Common myeloid progenitor, CD34-positive (primary cell): ENCODE measurements around the gene TUSC1.
"Not testable (repeated sequence)": the region's sequence is repeated elsewhere in the genome, so short reads cannot be mapped to it uniquely, and the experiment has no call there.

Experiments used
- CTCF ChIA-PET: fragments of 350-600 bp; sonication (Branson Sonifier 250); formaldehyde crosslinking; loops from one replicate; lab custom pipeline; 2021; ENCODE audit warnings: antibody characterized with exemption; lab: Charles Lee
- POLR2A ChIA-PET: fragments of 350-600 bp; sonication (Branson Sonifier 250); formaldehyde crosslinking; loops from one replicate; lab custom pipeline; 2021; ENCODE audit warnings: antibody characterized with exemption; lab: Charles Lee
- DNase-seq, 3 donors: peaks; one replicate each; pipeline versions ENCODE4 v3.0.0 to v3.0.0-alpha.2; 2013
- H3K27ac ChIP-seq, 2 experiments: 1 replicate in 1 of 2; 2 replicates in 1 of 2; pipeline ENCODE4 v1.7.0; 2013; ENCODE audit warnings: inconsistent platforms in 2 of 2, low read length in 2 of 2, mild to moderate bottlenecking in 2 of 2, low read depth in 1 of 2, moderate library complexity in 1 of 2; ENCODE audit not compliant: severe bottlenecking in 2 of 2, insufficient read depth in 1 of 2, poor library complexity in 1 of 2
- H3K27me3 ChIP-seq, 5 experiments: replicated peaks in 2 of 5; 1 replicate in 3 of 5; 2 replicates in 2 of 5; pipeline versions ENCODE4 v1.6.1 to v1.7.0; 2013; ENCODE audit warnings: low read length in 4 of 5, mild to moderate bottlenecking in 2 of 5, moderate library complexity in 2 of 5, inconsistent platforms in 1 of 5; ENCODE audit not compliant: insufficient read depth in 5 of 5, control insufficient read depth in 4 of 5
- H3K36me3 ChIP-seq, 4 experiments: 1 replicate in 2 of 4; 2 replicates in 2 of 4; pipeline versions ENCODE4 v1.6.1 to v1.7.0; 2013; ENCODE audit warnings: low read length in 3 of 4, control low read depth in 1 of 4, mild to moderate bottlenecking in 1 of 4; ENCODE audit not compliant: control insufficient read depth in 4 of 4, insufficient read depth in 4 of 4
- H3K4me1 ChIP-seq, 4 experiments: 1 replicate in 3 of 4; 2 replicates in 1 of 4; pipeline versions ENCODE4 v1.6.1 to v1.7.1; 2013; ENCODE audit warnings: low read length in 3 of 4, mild to moderate bottlenecking in 3 of 4, control low read depth in 1 of 4, inconsistent platforms in 1 of 4, moderate library complexity in 1 of 4; ENCODE audit not compliant: control insufficient read depth in 4 of 4, insufficient read depth in 4 of 4; ENCODE audit errors: control extremely low read depth in 1 of 4
- H3K4me3 ChIP-seq, 7 experiments: 1 replicate in 4 of 7; 2 replicates in 3 of 7; pipeline versions ENCODE4 v1.5.1 to v1.7.0; 2013; ENCODE audit warnings: mild to moderate bottlenecking in 7 of 7, low read length in 6 of 7, moderate library complexity in 6 of 7, inconsistent platforms in 2 of 7, low read depth in 2 of 7, control low read depth in 1 of 7; ENCODE audit not compliant: insufficient read depth in 4 of 7, control insufficient read depth in 1 of 7; ENCODE audit errors: extremely low read depth in 1 of 7
- H3K9me3 ChIP-seq, 5 experiments: 1 replicate in 4 of 5; 2 replicates in 1 of 5; pipeline versions ENCODE4 v1.6.1 to v1.7.1; 2013; ENCODE audit warnings: low read length in 4 of 5, mild to moderate bottlenecking in 2 of 5, inconsistent platforms in 1 of 5, low read depth in 1 of 5, moderate library complexity in 1 of 5; ENCODE audit not compliant: control insufficient read depth in 4 of 5, insufficient read depth in 2 of 5; ENCODE audit errors: control extremely low read depth in 1 of 5
- WGBS: methylation state at CpG from one replicate; pipeline ENCODE4 v1.1.5; 2013; ENCODE audit not compliant: insufficient coverage; 5-methylcytosine and 5-hydroxymethylcytosine counted together

Gene TUSC1

GRCh38 chr9:25702536-25702935 is 24.3 kb upstream of the TUSC1 start:
- WGBS: no CpG with 5 or more reads among the region's 3 CpGs
- POLR2A ChIA-PET: no interaction called here
- Histone ChIP-seq H3K4me1 (no peaks in the 10 kb centered on the region), H3K4me3 (no peak overlapping the region), H3K9me3 (no peaks in the 10 kb centered on the region), H3K27ac (no peak overlapping the region), H3K36me3 (no peaks in the 10 kb centered on the region), H3K27me3 (peaks cover 0 to 2% (median 0%) of the 10 kb centered on the region in 5 experiments)
- DNase-seq: no peak
- CTCF ChIA-PET: interaction anchor here (0.6 kb wide), 1 partner anchor 1172 kb away, joined by 3 read pairs; no protein-coding TSS in a partner anchor

GRCh38 chr9:25700899-25701298 is 22.7 kb upstream of the TUSC1 start:
- DNase-seq, POLR2A ChIA-PET, H3K27ac ChIP-seq, H3K4me3 ChIP-seq, CTCF ChIA-PET, H3K4me1 ChIP-seq, H3K9me3 ChIP-seq, H3K27me3 ChIP-seq, H3K36me3 ChIP-seq: not testable (repeated sequence)
- WGBS: no CpG with 5 or more reads among the region's 3 CpGs

- CTCF ChIA-PET: no interaction called here
- no peak overlapping the region for H3K27ac ChIP-seq
- POLR2A ChIA-PET: no interaction called here
- no peaks in the 10 kb centered on the region for H3K4me1 ChIP-seq
- no peak for DNase-seq
- H3K9me3 ChIP-seq: no peaks in the 10 kb centered on the region
- H3K4me3 ChIP-seq: no peak overlapping the region
- no peaks in the 10 kb centered on the region for H3K27me3 ChIP-seq
- no peaks in the 10 kb centered on the region for H3K36me3 ChIP-seq
Observed at GRCh38 chr9:25700430-25700829, 22.2 kb upstream of the TUSC1 start.

- Histone ChIP-seq H3K27ac (no peak overlapping the region), H3K4me3 (no peak overlapping the region), H3K36me3 (no peaks in the 10 kb centered on the region), H3K4me1 (no peaks in the 10 kb centered on the region), H3K9me3 (no peaks in the 10 kb centered on the region), H3K27me3 (peaks cover 0 to 4% (median 0%) of the 10 kb centered on the region in 5 experiments)
- ChIA-PET POLR2A (no interaction called here), CTCF (no interaction called here)
- no peak for DNase-seq
- no CpG with 5 or more reads among the region's 4 CpGs for WGBS
Observed at GRCh38 chr9:25691786-25692185, 13.5 kb upstream of the TUSC1 start.

GRCh38 chr9:25684321-25684720 is 6.1 kb upstream of the TUSC1 start:
- CTCF ChIA-PET: no interaction called here
- DNase-seq: no peak
- Histone ChIP-seq H3K4me1 (no peaks in the 10 kb centered on the region), H3K27me3 (peaks cover 0 to 4% (median 0%) of the 10 kb centered on the region in 5 experiments), H3K36me3 (no peaks in the 10 kb centered on the region), H3K9me3 (no peaks in the 10 kb centered on the region), H3K27ac (no peak overlapping the region), H3K4me3 (no peak overlapping the region)
- POLR2A ChIA-PET: no interaction called here

- no peaks in the 10 kb centered on the region for H3K27me3 ChIP-seq
- peaks cover 0 to 16% (median 11%) of the 10 kb centered on the region in 4 experiments for H3K4me1 ChIP-seq
- POLR2A ChIA-PET: no interaction called here
- no peaks in the 10 kb centered on the region for H3K36me3 ChIP-seq
- H3K4me3 ChIP-seq: no peak overlapping the region
- no peak for DNase-seq
- no peaks in the 10 kb centered on the region for H3K9me3 ChIP-seq
- CTCF ChIA-PET: no interaction called here
- no CpG with 5 or more reads among the region's 4 CpGs for WGBS
- H3K27ac ChIP-seq: no peak overlapping the region
Observed at GRCh38 chr9:25681266-25681665, 3.0 kb upstream of the TUSC1 start.

GRCh38 chr9:25678846-25679360 is 659 bp upstream of the TUSC1 start:
- CTCF ChIA-PET: interaction anchor here (0.6 kb wide), 1 partner anchor 1182 kb away, joined by 3 read pairs; no protein-coding TSS in a partner anchor
- peak overlapping the region in 5 of 7 experiments; percentile 68 to 86 (median 77) for H3K4me3 ChIP-seq
- peak overlapping the region in 1 of 2 experiments; percentile 29 for H3K27ac ChIP-seq
- no peaks in the 10 kb centered on the region for H3K9me3 ChIP-seq
- H3K27me3 ChIP-seq: no peaks in the 10 kb centered on the region
- POLR2A ChIA-PET: no interaction called here
- H3K36me3 ChIP-seq: no peaks in the 10 kb centered on the region
- DNase-seq: no peak
- 50% methylated on average over 2 of the region's 4 CpGs for WGBS
- peaks cover 0 to 16% (median 11%) of the 10 kb centered on the region in 4 experiments for H3K4me1 ChIP-seq
